Peyer's patch (tissue), 4 donors: ENCODE data around the gene GAST. TPM values are rescaled to one million over a fixed set of nuclear protein-coding genes. Genes with fewer than 3 reads are reported as not detected.

Experiments used
- DNase-seq, 3 donors: peaks; one replicate each; pipeline ENCODE4 v3.0.0-alpha.2; 2017 to 2019
- H3K27ac ChIP-seq, 4 donors: fragments of 200-600 bp; sonication (generic); one replicate each; pipeline ENCODE4 v1.5.1; 2016 to 2019
- H3K27me3 ChIP-seq, 2 donors: fragments of 200-600 bp; sonication (generic); one replicate each; pipeline ENCODE4 v1.5.1; 2019
- H3K36me3 ChIP-seq, 3 donors: fragments of 200-600 bp; sonication (generic); one replicate each; pipeline ENCODE4 v1.5.1; 2016 to 2019
- H3K4me1 ChIP-seq, 4 donors: fragments of 200-600 bp; sonication (generic); one replicate each; pipeline ENCODE4 v1.5.1; 2016 to 2019
- H3K4me3 ChIP-seq, 4 donors: fragments of 200-600 bp; sonication (generic); 1 replicate in 3 of 4; 2 replicates in 1 of 4; pipeline ENCODE4 v1.5.1; 2016 to 2019; ENCODE audit warnings: mild to moderate bottlenecking in 1 of 4
- H3K9me3 ChIP-seq, 4 donors: fragments of 200-600 bp; sonication (generic); one replicate each; pipeline ENCODE4 v1.5.1; 2016 to 2019; ENCODE audit warnings: mild to moderate bottlenecking in 1 of 4
- CTCF ChIP-seq, 6 experiments: fragments of 450-650 bp in 4 of 6; fragments of 200-600 bp in 2 of 6; sonication (generic) in 1 of 6; IDR thresholded peaks; one replicate each; pipeline ENCODE4 v1.5.1; 2017 to 2019; ENCODE audit warnings: antibody characterized with exemption in 6 of 6, mild to moderate bottlenecking in 3 of 6, moderate library complexity in 1 of 6
- POLR2A ChIP-seq, 2 donors: fragments of 450-650 bp; IDR thresholded peaks; one replicate each; pipeline ENCODE4 v1.5.1; 2017; ENCODE audit warnings: antibody characterized with exemption in 2 of 2, mild to moderate bottlenecking in 2 of 2, moderate library complexity in 2 of 2
- total RNA-seq, 4 donors: library from RNA; depleted of rRNA; stranded (reverse); fragments of >200 nt; gene quantifications; one replicate each; pipeline ENCODE4 v1.1.0, GENCODE V29; 2016

GAST gene
- total RNA-seq, 4 donors from 2014 or later, result not detected

GRCh38 chr17:41733348-41734138 lies 21.4 kb downstream of the GAST start:
- TF ChIP-seq POLR2A (IDR thresholded peaks at IDR 0.05), result no peak
- TF ChIP-seq CTCF (IDR thresholded peaks at IDR 0.05), result no peak
- peaks cover 0 to 28% of the 10 kb centered on the region in 2 donors for H3K27me3 ChIP-seq

GRCh38 chr17:41734139-41734948 lies 22.2 kb downstream of the GAST start, which contains the start of gene HAP1:
Gene HAP1 (minus strand): TSS chr17:41734643. CDS start chr17:41734634, 9 bp downstream.
- peaks cover 0 to 28% of the 10 kb centered on the region in 2 donors for H3K27me3 ChIP-seq
- H3K36me3 ChIP-seq, result no peaks in the 10 kb centered on the region
- no peak for DNase-seq
- peak within 1 kb of the TSS; percentile 6 to 48 (median 37) for H3K4me3 ChIP-seq
- no peaks in the 10 kb centered on the region for H3K9me3 ChIP-seq
- no peak within 1 kb of the TSS for H3K27ac ChIP-seq
- peaks cover 0 to 19% (median 6%) of the 10 kb centered on the region in 4 donors for H3K4me1 ChIP-seq
- TF ChIP-seq CTCF (IDR thresholded peaks at IDR 0.05), result no peak
- TF ChIP-seq POLR2A (IDR thresholded peaks at IDR 0.05), result peak; percentile 16 to 21

More at GRCh38 chr17:41733348-41734138, 21.4 kb downstream of the GAST start:
- Histone ChIP-seq H3K4me1 (peaks cover 0 to 19% (median 6%) of the 10 kb centered on the region in 4 donors), H3K36me3 (no peaks in the 10 kb centered on the region), H3K27ac (no peak overlapping the region), H3K9me3 (no peaks in the 10 kb centered on the region), H3K4me3 (peak overlapping the region in 3 of 4 donors; percentile 29 to 48 (median 45))
- no peak for DNase-seq

GRCh38 chr17:41734949-41735313 lies 22.8 kb downstream of the GAST start:
- no peak for DNase-seq
- no peaks in the 10 kb centered on the region for H3K36me3 ChIP-seq
- H3K9me3 ChIP-seq, result no peaks in the 10 kb centered on the region
- H3K27me3 ChIP-seq, result peaks cover 0 to 28% of the 10 kb centered on the region in 2 donors
- H3K27ac ChIP-seq, result no peak overlapping the region
- peaks cover 0 to 19% (median 6%) of the 10 kb centered on the region in 4 donors for H3K4me1 ChIP-seq
- TF ChIP-seq CTCF (IDR thresholded peaks at IDR 0.05), result no peak
- no peak for TF ChIP-seq POLR2A (IDR thresholded peaks at IDR 0.05)
- H3K4me3 ChIP-seq, result peak overlapping the region in 3 of 4 donors; percentile 29 to 48 (median 45)

- Histone ChIP-seq H3K36me3 (no peaks in the 10 kb centered on the region), H3K27ac (no peak overlapping the region), H3K9me3 (no peaks in the 10 kb centered on the region), H3K4me3 (no peak overlapping the region), H3K4me1 (peaks cover 0 to 19% (median 6%) of the 10 kb centered on the region in 4 donors), H3K27me3 (peaks cover 0 to 28% of the 10 kb centered on the region in 2 donors)
- DNase-seq, result no peak
- TF ChIP-seq CTCF (IDR thresholded peaks at IDR 0.05) (no peak), POLR2A (IDR thresholded peaks at IDR 0.05) (no peak)
Measured at GRCh38 chr17:41735744-41736143, 23.6 kb downstream of the GAST start.

- Histone ChIP-seq H3K4me3 (no peak overlapping the region), H3K27me3 (peaks cover 0 to 28% of the 10 kb centered on the region in 2 donors), H3K9me3 (no peaks in the 10 kb centered on the region), H3K36me3 (no peaks in the 10 kb centered on the region), H3K4me1 (peaks cover 0 to 19% (median 6%) of the 10 kb centered on the region in 4 donors), H3K27ac (no peak overlapping the region)
- TF ChIP-seq POLR2A (IDR thresholded peaks at IDR 0.05), result no peak
- no peak for TF ChIP-seq CTCF (IDR thresholded peaks at IDR 0.05)
- no peak for DNase-seq
Measured at GRCh38 chr17:41736983-41737679, 25.0 kb downstream of the GAST start.
